Hematopoietic multipotent progenitor cell treated with erythropoietin and hydrocortisone succinate and interleukin-3 and kit ligand, for 4 days (in vitro differentiated cells): Measurements from ENCODE around the gene BICD2.

ENCODE experiments used
- DNase-seq: peaks from one replicate; pipeline ENCODE4 v3.0.0-alpha.2; 2015

The BICD2 gene

GRCh38 chr9:92747459-92748232, 17.0 kb downstream of the BICD2 start:
- DNase-seq: no peak

- DNase-seq: no peak
Measured at GRCh38 chr9:92746567-92747458, 17.8 kb downstream of the BICD2 start.

GRCh38 chr9:92745881-92746280, 18.8 kb downstream of the BICD2 start:
- no peak for DNase-seq

GRCh38 chr9:92745331-92745730, 19.3 kb downstream of the BICD2 start:
- DNase-seq: peak; percentile 51

GRCh38 chr9:92740969-92741368, 23.7 kb downstream of the BICD2 start:
- DNase-seq: no peak

- DNase-seq: peak; percentile 57
Measured at GRCh38 chr9:92740446-92740961, 24.1 kb downstream of the BICD2 start.

GRCh38 chr9:92740009-92740408, 24.6 kb downstream of the BICD2 start:
- no peak for DNase-seq

GRCh38 chr9:92739346-92739970, 25.2 kb downstream of the BICD2 start:
- DNase-seq: peak; percentile 56

- no peak for DNase-seq
Measured at GRCh38 chr9:92738661-92739081, 26.0 kb downstream of the BICD2 start.

- no peak for DNase-seq
Measured at GRCh38 chr9:92737611-92738299, 26.9 kb downstream of the BICD2 start.

GRCh38 chr9:92737216-92737606, 27.4 kb downstream of the BICD2 start:
- no peak for DNase-seq

- DNase-seq: no peak
Measured at GRCh38 chr9:92736563-92737215, 27.9 kb downstream of the BICD2 start.

- no peak for DNase-seq
Measured at GRCh38 chr9:92735636-92736562, 28.7 kb downstream of the BICD2 start.

GRCh38 chr9:92734931-92735635, 29.6 kb downstream of the BICD2 start:
- no peak for DNase-seq

GRCh38 chr9:92730897-92731296, 33.7 kb downstream of the BICD2 start:
- no peak for DNase-seq

GRCh38 chr9:92729735-92730155, 34.9 kb downstream of the BICD2 start:
- no peak for DNase-seq

- DNase-seq: peak; percentile 49
Measured at GRCh38 chr9:92728831-92729734, 35.5 kb downstream of the BICD2 start.

- no peak for DNase-seq
Measured at GRCh38 chr9:92727716-92728700, 36.6 kb downstream of the BICD2 start.
